NK-92 (cell line): Measurements from ENCODE around the gene TSPAN32.
"Not testable (repeated sequence)": the region's sequence is repeated elsewhere in the genome, so short reads cannot be mapped to it uniquely, and the experiment has no call there.

Experiments
- DNase-seq: peaks from one replicate; lab custom pipeline; 2025; ENCODE audit not compliant: unreplicated experiment; lab: John Stamatoyannopoulos, UW

Gene TSPAN32

DNA sequence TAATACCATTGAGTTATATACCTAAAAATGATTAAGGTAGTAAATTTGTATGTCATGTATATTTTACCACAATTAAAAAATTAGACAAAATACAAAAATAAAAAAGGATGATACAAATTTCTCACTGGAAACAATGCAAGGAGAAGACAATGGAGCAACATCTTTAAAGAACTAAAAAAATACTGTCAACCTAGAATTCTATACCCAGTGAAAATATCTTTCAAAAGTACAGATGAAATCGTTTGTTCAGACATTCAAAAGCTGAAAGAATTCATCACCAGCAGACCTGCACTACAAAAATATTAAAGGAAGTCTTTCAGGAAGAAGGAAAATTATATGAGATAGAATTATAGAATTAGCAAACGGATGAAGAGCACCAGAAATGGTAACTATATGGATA is 21.6 kb upstream of the TSPAN32 start:
- no peak for DNase-seq

DNA sequence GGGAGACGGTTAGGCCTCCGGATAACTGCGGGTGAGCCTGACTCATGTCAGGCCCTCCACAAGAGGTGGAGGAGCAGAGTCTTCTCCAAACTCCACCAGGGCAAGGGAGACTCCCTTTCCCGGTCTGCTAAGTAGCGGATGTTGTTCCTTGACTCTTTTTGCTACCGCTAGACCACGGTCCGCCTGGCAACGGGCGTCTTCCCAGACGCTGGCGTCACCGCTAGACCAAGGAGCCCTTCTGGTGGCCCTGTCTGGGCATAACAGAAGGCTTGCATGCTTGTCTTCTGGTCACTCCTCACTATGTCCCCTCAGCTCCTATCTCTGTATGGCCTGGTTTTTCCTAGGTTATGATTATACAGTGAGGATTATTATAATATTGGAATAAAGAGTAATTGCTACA is 15.5 kb upstream of the TSPAN32 start:
- not testable (repeated sequence) for DNase-seq

DNA sequence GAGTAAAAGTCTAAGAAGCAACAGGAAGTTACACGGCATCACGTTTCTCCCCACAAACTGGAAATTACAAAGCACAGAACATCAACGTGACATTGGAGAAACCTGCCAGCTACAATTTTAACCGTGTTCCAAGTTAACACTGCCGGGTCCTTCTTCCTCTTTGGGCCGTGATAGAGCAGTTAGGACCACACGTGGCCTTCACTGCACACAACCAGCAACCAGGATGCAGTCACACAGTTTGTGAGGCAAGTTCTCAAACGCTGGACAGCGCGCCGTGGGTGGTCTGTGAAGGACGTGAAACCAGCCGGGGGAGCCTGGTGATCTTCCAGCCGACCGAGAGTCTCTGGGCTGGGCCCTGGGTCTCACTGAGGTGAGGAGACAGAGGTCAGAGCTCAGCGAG is 14.7 kb upstream of the TSPAN32 start:
- no peak for DNase-seq

DNA sequence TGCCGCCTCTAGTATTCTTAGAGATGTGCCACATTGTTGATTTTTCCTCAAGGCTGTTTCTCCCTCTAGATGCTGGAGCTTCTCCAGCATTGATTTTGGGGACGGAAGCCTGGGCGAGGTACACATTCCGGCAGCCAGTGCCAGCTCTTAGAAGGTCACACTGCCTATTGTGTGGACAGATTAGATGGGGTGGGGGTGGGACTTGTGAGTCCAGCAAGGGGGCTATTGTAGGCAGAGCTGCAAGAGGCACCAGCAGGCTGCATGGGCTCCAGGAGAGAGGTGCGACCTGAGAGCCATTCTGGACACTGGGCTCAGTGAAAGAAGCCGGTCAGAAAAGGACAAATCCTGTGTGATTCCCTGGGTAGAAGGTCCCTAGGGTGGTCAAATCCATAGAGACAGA is 12.5 kb upstream of the TSPAN32 start:
- DNase-seq = no peak

DNA sequence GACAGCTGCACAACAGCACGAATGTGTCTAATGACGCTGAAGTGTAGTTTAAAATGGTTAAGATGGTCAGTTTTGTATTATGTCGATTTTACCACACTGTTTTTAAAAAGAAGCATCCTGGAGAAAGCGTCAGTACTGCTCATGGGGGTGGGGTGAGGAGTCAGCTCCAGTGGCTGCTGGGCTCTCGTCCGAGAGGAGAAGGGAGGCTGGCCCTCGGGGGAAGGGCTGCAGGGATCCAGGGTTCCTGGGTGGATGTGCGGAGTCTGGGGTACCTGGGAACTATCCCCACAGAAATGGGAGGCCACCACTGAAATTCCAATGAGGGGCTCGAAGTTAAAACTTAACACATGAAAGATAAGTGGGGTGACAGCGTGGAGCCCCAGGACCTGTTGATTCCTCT is 12.0 kb upstream of the TSPAN32 start:
- no peak for DNase-seq

DNA sequence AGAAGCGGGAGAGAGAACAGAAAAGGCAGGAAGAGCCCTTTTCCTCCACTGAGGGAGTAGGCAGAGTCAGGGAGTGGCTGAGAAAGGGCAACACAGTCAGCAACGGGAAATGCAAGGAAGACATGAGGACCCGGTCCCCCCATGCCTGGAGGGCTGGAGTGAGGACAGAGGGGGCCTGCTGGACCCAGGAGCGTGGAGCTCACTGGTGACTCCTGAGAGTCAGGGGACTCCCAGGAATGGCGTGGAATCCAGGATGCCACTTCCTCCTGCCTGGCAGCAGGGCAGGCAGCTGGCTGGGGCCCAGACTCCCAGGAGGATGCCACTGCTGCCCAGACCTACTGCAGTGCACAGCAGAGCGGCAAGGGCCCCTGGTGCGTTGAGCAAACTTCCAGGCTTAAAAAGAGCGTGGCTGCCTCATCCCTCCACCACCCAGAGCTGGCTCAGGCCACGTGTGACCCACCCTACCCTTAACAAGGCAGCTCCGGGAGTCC is 11.4 kb upstream of the TSPAN32 start:
- no peak for DNase-seq

DNA sequence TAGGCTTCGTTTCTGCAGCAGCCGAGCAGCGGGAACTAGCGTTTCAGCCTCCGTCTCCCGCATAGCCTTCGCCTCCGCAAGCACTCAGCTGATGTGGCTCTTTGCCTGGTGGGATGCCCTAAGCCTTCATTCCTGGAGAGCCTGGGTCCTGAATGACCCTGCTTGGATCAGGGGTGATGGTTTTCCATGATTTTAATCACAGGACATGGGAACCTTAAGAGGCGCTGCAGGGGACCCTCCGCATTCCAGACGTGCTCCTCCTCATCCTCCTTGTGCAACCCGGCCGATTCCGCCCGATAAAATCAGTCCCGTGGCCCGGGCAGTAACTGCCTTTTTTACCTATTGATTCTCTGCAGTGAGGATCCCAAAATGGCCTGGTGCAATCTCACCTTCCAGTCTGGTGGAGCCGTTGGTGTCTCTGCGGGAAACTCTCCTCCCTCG is 8.3 kb upstream of the TSPAN32 start:
- no peak for DNase-seq

DNA sequence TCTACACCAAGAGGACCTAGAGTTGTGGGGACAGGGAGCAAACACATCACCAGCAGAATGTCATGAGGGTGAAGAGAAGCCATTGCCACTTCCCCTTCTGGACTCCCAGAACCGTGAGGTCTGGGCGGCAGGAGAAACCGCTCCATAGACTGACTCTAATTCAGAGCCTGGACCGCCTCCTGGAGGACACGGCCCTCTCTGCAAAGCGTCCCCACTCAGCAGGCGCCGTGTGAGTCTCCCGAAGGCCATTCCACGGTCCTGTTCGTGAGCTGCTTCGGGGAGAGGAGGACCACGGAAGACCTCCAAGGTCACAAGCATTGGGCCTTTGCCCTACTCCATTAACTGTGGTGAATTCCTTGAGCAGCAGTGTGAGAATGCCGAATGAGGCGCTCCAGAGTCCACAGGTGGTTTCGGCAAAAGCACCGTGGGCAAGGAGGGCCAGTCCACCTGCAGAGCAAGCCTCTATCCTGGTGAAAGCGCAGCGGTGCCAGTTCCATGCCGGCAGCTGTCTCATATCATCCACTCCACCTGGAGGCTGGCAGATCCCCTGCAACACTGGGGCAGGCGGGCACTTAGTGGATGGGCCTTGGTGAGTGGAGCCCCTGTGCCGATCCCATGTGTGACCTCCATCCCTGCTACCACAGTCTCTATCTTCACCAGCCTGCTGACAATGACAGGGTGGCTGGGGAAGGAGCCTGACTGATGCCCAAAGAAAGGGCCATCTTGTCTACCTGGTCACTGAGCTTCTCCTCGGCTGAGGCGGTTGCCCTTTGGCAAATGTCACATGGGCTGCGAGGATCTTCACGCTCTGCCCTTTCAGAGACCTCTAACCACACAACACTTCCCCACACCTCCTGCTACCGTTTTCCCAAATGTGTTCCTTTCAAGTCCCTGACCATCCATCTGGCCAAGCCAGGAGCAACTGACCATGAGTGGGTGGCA is 7.6 kb upstream of the TSPAN32 start:
- DNase-seq = no peak

DNA sequence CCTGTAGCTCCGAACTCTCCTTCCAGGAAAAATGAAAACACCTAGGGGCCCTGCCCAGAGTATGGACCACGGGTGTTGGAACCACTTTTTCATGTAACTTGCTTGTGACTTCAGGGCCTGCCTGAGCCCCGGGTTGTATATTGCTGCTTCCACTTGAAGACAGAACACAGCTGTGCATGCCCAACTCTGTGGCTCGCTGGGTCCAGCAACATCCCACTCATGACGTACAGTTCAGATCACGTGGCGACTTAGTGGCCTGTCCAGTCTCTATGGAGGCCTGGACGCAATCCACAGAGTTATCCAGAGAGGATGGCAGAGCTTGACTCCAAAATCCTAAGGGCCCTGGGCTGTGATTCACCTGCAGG is 6.9 kb upstream of the TSPAN32 start:
- DNase-seq = no peak

DNA sequence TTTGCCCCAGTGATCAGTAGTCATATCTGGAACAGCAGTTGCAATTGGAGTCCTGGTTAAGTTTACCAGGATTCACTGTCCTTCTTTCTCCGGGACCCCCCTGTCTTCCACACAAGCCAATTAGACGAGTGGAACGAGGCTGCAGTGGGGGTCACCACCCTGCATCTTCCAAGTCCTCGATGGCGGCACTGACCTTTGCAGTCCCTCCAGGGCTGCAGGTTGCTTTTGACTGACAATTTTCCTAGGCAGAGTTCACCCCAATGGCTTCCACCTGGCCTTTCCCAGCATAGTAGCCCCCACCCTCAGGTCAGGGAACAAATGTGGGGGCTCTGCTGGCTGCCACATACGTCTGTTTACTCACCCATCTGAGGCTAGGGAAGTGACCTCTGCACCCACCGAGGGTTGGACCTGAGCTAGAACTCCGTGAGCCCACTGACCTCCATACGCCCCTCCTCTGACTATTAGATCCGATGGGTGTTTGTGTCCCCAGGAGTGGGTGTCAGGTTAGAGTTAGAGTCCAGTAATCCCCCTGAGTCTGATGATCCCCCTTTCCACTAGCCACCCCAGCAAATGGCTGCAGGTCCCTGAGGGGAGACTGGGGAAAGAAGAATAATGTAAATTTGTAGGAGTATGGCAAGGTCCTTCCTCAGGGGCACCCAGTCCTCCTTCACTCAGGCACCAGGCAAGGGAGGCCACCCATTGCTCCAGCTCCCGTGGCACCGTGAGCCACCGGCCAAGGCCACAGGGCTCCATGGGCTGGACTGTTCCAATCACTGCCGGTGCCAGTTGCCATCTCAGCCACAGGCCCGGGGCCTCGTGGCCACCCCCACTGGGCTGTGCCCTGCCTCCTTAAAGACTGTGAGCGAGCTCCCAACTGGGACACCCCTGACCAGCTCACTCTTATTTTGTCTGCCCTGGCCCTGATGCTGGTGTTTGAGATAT is 5.6 kb upstream of the TSPAN32 start:
- no peak for DNase-seq

DNA sequence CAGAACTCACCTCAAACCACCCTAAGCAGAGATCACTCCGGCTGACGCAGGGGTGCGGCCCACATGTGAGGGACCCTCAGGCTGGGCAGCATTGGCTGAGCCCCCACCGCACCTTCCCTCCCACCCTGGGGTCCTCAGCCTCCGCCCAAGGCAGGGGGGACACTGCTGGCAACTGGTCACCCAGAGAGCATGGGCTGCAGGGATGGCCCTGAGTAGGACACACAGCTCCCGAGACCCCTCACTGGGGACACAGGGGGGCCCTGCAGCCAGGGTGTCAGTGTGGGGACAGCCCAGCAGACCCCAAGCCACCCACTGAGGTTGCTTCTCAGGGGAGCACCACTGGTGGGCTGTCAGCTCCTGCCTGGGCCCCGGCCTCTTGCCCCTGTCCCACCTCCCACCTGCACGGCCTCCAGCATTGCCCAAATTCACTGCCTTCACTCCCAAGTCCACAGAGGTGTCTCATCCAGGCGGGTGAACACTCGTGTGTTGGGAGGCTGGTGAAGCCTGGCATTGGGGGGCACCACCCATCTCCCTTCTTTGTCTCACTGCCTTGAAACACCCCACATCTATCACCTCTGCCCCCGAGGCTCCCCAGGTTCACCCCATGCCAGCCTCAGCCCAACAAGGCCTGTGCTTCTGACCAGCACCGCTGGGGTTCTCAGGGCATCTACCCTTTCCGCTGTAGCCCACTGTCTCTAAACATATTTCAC is 4.7 kb upstream of the TSPAN32 start:
- no peak for DNase-seq

DNA sequence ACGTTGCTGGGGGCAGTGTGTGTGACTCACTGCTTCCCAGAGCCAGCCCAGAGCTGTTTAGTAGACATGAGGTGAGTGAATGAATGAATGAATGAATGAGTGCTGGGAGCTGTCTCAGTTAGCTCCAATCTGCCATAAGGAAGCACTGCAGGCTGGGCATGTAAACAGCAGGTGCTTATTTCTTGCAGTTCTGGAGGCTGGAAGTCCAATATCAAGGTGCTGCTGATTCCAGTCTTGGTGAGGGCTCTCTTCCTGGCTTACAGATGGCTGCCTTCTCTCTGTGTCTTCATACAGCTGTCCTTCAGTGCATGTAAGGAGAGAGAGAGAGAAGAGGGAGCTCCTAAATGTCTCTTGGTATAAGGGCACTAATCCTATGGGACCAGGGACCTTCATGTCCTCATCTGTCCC is 4.2 kb upstream of the TSPAN32 start:
- DNase-seq = no peak

DNA sequence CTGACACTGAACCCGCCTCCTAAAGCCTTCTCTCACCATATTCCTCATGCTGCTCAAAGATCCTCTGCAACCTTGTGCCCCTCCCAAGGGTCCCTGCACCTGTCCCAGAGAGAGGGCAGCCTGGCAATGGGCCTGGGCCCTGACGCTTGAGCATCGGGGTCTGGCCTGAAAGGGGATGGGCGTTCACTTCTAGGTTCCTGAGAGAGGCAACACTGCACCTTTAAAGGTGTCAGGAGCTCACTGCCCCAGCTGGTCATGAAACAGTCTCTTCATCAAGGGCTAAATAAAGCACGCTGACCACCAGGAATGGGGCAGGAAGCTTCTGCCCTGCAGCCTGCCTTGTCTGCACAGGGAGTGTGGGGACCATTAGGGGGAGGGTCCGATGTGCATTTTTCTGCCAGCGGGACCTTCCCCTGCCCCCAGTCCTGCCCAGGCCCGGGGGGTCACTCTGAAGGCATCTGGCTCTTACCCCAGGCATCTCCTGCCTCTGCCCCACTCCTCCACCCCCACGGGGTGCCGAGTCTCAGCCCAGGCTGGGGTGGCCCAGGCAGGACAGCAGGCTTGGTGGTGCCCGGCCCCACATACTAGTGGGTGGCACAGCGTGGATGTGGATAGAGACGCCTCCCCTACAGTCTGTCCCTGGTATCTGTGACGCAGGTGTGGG is 3.5 kb upstream of the TSPAN32 start:
- no peak for DNase-seq

DNA sequence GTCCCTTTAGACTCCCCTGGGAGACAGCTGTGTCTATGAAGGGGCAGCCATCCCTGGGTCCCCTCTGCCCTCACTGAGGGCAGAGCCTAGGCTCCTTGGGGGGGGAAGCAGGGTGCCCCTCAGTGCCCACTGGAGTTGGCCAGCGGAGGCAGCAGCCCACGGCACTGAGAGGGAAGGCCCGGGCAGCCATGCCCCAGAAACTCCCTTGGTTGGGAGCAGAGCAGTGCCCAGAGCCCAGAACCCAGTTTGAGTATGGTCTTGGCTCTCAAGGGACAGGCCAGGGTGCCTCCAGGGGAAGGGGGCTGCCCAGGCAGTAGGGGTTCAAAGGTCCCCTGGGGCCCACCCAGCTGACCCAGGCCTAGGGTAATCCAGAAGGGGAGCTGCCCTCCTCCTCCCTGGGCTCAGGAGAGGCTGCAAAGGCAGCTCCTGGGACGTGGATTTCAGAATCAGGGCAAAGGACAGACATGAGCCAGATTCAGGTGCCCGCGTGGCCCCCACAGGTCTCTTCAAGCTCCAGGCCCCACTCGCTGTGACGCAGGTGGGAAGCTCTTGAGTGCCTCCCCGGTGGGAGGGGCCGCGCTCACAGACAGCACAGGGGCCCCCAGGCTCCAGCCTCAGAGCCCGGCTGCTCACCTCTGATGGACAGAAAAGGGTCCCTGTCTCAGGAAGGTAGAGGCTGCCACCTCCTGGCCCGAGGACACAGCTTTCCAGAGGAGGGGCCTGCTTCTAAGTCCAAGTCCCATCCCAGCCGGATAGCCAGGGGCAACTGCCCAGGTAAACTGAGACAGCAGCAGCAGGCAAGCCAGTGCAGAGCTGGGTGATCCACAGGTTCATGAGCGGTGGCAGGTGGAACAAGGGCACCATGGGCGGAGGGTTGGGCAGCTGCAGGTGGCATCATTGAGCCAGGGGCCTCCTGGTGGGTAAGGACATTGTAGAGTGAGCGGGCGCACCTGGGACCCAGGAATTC is 2.7 kb upstream of the TSPAN32 start:
- DNase-seq = no peak

DNA sequence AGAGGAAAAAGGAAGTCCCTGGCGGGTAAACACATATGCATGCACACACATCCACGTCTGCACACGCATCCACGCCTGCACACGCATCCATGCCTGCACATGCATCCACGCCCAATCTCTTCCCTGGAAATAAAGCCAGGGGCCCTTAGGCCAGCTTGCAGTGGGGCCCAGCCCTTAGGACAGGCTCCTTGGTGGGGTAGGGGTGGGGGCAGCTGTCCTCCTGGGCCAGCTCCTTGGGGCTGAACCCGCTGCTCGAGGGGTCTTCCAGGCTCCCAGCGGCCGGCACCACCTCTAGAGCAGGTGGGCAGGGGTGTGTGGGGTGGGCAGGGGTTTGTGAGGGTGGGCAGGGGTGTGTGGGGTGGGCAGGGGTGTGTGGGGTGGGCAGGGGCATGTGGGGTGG is 2.0 kb upstream of the TSPAN32 start:
- DNase-seq = no peak

DNA sequence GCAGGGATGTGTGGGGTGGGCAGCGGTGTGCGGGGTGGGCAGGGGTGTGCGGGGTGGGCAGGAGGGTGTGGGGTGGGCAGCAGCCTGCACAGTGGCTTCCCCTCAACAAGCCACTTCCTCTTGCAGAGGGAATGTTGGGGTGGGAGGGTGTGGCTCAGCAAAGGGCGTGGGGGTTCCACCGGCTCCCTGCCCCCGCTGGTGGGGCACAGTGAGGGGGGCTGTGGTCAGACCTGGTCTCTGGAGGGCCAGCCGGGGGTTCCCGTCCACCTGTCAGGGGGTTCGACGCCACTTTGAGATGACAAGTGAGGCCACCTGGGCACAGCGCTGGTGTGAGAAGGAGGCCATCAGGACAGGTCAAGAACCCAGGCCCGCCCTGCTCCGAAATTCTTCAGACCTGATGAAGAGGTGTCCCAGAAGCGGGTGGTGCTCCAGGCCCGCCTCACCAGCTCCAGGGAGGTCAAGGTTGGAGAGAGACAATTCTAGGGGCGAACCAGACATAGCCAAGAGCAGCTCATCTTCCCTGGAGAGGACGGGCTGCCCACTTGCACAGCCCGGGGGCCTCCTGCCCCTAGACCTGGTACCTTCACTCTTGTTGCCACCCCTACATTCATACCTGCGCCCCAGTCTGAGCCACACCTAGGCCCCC is 1.4 kb upstream of the TSPAN32 start:
- no peak for DNase-seq

DNA sequence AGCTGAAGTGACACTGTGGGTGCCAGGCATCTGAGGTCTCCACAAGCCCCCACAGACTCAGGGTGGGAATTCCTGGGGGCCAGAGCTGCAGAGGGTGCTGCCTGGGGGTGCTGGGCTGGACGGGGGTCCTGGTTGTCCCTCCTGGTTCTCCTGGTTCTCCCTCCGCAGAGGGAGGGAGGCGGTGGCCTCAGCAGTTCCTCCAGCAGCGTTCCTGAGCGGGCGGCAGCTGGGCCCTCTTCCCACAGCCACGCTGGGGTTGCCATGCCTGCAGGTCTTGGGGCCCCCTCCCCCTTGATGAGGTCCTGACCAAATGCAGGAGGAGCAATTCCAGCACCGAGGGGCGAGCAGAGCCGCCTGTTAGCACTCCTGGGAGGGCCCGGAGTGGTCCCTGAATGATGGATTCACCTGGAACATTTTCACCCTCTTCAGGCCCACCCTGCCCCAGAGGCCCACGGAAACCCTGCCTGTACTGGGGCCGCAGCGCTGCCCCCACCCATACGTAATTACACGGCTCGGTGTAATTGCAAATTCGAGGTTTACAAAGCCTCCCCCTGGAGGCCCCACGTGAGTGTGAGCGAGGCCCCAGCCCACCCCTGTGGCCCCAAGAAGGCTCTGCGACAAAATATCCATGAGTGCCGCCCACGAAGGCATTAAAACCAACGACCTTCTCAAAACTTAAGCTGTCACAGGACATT is 730 bp upstream of the TSPAN32 start:
- DNase-seq = no peak

DNA sequence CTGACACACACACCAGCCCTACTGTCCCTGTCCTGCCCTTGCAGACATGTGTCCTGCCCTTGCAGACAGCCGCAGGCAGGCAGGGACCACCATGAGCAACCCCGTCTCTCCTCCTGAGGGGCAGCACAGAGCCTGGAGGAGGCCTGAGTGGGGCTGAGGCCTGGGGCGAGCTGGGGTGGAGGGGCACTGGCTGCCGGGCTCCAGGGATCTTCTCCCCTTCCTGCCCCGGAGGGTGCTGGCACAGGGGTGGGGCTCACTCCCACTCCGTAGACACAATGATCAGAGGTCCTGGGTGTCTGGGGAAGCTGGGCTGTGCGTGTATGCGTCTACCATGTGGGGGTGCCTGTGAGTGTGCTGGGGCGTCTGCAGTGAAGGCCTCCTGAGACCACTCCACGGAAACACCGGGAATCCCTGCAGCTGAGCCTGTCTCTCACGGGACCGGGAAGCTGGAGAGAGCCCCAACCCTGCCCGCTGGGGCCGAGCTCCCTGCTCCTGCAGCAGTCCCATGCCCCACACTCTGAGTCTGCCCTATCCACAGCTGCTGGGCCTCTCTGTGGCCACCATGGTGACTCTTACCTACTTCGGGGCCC is 588 bp downstream of the TSPAN32 start:
- DNase-seq = no peak
